Measurements from ENCODE around the gene CTR9.
"Not testable (repeated sequence)": the region's sequence is repeated elsewhere in the genome, so short reads cannot be mapped to it uniquely, and the experiment has no call there.

CTR9 gene

DNA sequence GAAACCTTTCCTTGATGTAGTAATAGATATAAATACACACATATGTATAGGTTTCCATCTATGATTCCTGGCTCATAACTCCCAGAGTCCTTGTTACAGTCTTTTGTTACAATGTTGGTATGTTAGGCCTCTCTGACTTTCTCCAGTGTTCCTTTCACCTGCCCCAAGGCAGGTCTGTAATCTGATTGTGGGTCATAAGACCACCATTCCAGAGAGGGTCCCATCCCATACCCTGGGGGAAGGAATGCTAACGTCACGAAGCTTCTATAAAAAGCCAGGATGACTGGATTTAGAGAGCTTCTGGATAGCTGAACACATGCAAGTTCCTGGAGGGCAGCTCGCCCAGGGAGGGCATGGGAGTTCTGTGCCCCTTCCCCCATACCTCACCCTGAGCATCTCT, 71.4 kb downstream of the CTR9 start:
- H3K4me1 Mint-ChIP-seq; H3K27me3 Mint-ChIP-seq; H3K4me3 Mint-ChIP-seq; H3K9me3 Mint-ChIP-seq; H3K36me3 Mint-ChIP-seq (ENCODE audit: insufficient read depth); DNase-seq (ENCODE audit: low spot score in 2 of 2); H3K27ac Mint-ChIP-seq (ENCODE audit: low read depth); ATAC-seq (replicated peaks; ENCODE audit: extremely low read depth, poor library complexity, severe bottlenecking): not testable (repeated sequence)

DNA sequence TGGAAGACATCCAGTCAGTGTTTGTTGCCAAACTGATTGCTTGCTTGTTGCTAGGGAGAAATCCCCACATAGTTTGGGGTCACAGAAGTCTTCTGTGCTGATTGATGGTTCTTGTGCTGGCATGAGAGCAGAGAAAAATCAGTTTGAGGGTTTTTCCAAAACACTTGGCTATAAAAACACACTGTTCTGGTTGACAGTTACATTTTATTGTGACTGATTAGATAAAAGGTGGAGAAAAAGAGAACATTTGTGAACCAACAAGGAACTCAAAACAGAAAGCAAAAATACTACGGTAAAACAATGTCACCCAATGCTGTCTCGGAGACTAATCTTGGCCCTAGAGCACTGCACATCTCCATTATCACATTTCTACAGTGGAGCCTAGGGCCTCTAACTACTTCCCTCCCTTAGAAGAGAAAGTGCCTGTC, 72.1 kb downstream of the CTR9 start:
- Mint-ChIP-seq H3K4me3 (no peak overlapping the region), H3K27ac (ENCODE audit: low read depth) (no peak overlapping the region), H3K4me1 (no peaks in the 10 kb centered on the region), H3K36me3 (ENCODE audit: insufficient read depth) (no peaks in the 10 kb centered on the region), H3K9me3 (no peaks in the 10 kb centered on the region), H3K27me3 (no peaks in the 10 kb centered on the region)
- DNase-seq (ENCODE audit: low spot score in 2 of 2) = no peak
- ATAC-seq (replicated peaks; ENCODE audit: extremely low read depth, poor library complexity, severe bottlenecking) = no peak

DNA sequence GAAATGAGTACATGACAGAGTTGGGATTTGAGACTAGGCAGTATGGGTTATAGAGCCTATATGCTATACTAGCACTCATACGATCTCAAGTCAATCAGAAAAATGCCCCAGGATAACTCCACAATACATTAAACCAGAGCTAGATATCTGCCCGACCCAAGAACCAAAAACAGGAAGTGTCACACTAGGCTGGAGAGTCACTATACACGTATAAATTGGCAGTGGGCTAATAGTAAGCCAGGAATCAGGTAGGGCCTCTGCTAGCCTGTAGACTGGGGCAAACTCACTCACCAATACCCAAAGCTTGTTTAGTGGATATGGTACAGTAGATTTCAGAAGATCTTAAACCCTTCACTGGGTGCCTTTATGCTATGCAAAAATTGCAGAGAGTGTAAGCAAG, 73.8 kb downstream of the CTR9 start:
- H3K9me3 Mint-ChIP-seq = no peaks in the 10 kb centered on the region
- no peak overlapping the region for H3K27ac Mint-ChIP-seq (ENCODE audit: low read depth)
- no peak overlapping the region for H3K4me3 Mint-ChIP-seq
- H3K4me1 Mint-ChIP-seq = no peaks in the 10 kb centered on the region
- ATAC-seq (replicated peaks; ENCODE audit: extremely low read depth, poor library complexity, severe bottlenecking) = no peak
- DNase-seq (ENCODE audit: low spot score in 2 of 2) = no peak
- no peaks in the 10 kb centered on the region for H3K36me3 Mint-ChIP-seq (ENCODE audit: insufficient read depth)
- no peaks in the 10 kb centered on the region for H3K27me3 Mint-ChIP-seq

DNA sequence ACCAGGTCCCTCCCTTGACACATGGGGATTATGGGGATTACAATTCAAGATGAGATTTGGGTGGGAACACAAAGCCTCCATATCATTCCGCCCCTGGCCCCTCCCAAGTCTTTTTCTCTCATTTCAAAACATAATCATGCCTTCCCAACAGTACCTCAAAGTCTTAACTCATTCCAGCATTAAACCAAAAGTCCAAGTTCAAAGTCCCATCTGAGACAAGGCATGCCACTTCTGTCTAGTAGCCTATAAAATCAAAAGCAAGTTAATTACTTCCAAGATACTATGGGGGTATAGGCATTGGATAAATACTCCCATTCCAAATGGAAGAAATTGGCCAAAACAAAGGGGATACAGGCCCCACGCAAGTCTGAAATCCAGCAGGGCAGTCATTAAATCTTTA, 77.4 kb downstream of the CTR9 start:
- no peaks in the 10 kb centered on the region for H3K27me3 Mint-ChIP-seq

DNA sequence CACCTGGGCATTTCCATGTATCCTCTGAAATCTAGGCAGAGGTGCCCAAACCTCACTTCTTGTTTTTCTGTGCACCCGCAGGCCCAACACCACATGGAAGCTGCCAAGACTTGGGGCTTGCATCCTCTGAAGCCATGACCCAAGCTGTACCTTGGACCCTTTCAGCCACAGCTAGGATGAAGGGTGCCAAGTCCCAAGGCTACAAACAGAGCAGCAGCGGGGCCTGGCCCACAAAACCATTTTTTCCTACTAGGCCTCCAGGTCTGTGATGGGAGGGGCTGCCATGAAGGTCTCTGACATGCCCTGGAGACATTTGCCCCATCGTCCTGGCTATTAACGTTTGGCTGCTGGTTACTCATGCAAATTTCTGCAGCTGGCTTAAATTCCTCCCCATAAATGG, 78.1 kb downstream of the CTR9 start:
- Mint-ChIP-seq H3K9me3 (no peaks in the 10 kb centered on the region), H3K27me3 (no peaks in the 10 kb centered on the region), H3K4me3 (no peak overlapping the region), H3K4me1 (no peaks in the 10 kb centered on the region), H3K27ac (ENCODE audit: low read depth) (peak overlapping the region; percentile 47), H3K36me3 (ENCODE audit: insufficient read depth) (no peaks in the 10 kb centered on the region)
- DNase-seq (ENCODE audit: low spot score in 2 of 2) = no peak
- ATAC-seq (replicated peaks; ENCODE audit: extremely low read depth, poor library complexity, severe bottlenecking) = no peak

More for the DNA sequence above, 77.4 kb downstream of the CTR9 start:
- no peaks in the 10 kb centered on the region for H3K9me3 Mint-ChIP-seq
- ATAC-seq (replicated peaks; ENCODE audit: extremely low read depth, poor library complexity, severe bottlenecking) (no peak), DNase-seq (ENCODE audit: low spot score in 2 of 2) (no peak)
- no peak overlapping the region for H3K4me3 Mint-ChIP-seq
- no peak overlapping the region for H3K27ac Mint-ChIP-seq (ENCODE audit: low read depth)
- no peaks in the 10 kb centered on the region for H3K4me1 Mint-ChIP-seq
- H3K36me3 Mint-ChIP-seq (ENCODE audit: insufficient read depth) = no peaks in the 10 kb centered on the region

All from central memory CD8-positive, alpha-beta T cell (primary cell).